Measurements from ENCODE around the gene MYO15A.
A peak's percentile ranks its signal among the peaks of the same experiment; 100 is the strongest.

MYO15A gene

DNA sequence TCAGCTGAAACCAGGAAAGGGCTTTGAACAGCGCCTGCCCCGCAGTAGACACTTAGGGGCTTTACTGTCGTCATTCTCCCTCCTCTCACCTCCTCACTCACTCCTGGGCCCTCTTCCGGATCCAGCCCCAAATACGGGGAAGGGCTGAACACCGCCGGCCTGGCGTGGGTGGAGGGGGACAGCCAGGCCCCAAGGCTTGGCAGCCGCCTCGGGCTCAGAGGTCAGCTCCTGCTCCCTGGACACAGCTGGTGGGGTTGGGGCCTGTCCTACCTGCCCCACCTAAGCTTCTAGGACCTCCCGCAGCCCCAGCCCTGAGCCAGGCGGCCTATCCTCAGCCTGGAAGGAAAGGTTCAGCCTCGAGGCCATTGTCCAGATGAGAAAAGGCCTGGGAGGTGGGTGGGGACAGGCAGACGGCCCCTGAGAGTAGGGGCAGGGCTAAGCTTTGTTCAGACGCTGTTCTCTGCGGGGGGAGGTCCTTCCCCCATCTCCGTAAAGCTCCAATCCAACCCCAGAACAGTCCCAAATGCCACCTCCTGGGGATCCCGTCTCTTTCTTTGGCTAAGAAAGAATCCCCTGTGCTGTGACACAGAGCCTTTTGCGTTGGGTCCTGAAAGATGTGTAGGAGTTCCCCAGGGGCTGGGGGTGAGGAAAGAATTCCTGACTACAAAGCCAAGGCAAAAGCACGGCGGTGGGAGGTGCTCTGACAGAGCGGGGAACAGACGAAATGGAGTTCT lies 116.0 kb downstream of the MYO15A start:
- no peak for DNase-seq

- DNase-seq = peak; percentile 96
Measured at GRCh38 chr17:18225121-18225641, 116.6 kb downstream of the MYO15A start, which contains the start of gene LLGL1. LLGL1 (plus strand) TSS chr17:18225635; CDS start chr17:18225683, 48 bp downstream.

DNA sequence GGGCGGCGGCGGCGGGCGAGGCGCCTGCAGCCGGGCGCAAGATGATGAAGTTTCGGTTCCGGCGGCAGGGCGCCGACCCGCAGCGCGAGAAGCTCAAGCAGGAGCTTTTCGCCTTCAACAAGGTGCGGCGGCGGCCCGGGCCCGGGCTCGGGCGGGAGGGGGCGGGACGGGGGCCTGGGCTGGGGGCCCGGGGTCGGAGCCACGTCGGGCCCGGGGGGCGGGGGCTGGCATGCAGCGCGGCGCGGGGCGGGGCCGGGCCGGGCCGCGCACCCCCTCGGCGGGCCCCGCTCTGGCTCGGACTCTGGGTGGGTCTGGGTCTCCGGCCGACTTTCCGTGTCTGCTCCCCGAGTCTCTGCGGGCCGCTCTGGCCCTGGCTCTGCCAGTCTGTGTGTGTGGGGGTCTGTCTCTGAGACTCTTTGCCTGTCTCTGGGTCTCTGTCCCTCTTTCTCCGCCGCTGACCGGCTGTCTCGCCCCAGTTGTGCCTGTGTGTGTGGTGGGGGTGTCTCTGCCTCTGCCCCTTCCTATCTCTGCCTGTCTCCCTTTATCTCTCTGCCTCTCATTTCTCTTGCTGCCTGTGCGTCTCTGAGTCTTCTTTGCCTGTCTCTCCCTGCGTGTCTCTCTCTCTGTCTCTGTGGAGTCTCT lies 117.2 kb downstream of the MYO15A start:
- no peak for DNase-seq

DNA sequence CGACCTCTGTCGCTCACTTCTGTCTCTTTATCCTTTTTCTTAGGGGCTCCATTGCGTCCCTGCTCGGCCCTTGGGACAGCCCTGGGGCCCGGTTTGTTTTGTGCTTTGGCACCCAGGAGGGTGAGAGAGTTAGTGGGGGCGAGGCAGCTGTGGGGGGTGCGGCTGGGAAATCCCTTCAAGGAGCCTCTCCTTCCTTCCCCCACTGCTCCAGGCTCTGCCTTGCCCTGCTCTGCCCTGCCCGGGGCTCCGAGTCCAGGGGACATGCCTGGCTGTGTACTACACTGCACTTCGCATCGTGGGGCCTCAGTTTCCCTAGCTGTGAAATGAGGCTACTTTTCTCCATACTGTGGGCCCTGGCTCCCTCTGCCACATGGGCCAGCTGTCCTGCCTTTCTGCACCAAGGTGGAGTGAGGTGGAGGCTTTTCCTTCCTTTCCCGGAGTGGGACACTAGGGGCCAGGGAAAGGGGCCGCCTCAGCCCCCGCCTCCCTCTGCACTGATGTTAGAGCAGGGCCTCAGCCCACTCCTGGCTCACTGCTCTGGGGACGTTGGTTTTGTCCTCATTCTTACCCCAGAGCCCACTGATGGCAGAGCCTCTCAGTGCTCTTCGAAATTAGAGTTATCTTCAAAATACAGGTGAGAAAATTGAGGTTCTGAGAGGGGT lies 117.9 kb downstream of the MYO15A start:
- no peak for DNase-seq

GRCh38 chr17:18227635-18228034 lies 119.1 kb downstream of the MYO15A start:
- DNase-seq = no peak

DNA sequence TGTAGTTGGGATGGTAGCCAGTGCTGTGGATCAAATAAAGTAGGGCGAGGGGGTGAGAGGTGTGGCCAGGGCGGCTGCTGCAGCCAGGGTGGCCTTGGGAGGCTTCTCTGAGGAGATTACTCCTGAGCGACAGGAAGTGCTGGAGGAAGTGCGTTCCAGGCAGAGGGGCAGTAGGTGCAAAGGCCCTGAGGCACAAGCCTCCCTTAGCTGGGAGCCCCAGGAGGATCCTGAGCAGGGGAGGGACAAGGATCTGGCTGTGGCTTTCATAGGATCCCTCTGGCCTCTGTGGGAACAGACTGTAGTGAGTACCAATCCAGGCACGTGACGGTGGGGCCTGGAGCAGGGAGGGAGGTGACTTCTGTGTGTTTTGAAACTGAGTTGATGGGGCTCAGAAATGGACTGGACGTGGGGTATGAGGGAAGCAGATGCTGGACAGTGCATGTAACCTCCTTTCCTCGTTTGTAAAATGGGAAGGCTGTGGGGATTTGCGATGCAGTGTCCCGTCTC lies 119.7 kb downstream of the MYO15A start:
- DNase-seq = no peak

DNA sequence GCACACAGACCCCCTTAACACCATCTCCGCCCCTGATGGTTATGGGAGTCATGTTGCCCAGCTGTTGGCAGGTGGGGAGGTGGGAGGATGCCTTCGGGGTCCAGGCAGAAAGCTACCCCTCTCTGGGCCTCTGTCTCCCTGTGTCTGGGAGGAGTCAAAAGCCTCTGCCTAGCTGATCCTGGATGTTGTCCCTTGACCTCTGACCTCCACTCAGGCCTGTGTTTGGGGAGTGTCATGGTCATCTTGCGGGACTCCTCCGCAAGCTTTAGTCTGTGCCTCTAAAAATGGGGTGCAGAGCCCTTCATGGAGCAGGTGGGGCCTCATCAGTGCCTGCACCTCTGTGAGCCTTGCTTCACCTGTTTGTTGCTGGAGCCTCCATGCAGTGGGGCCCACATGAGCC lies 120.7 kb downstream of the MYO15A start:
- DNase-seq = no peak
